Ovary (tissue), 9 donors: ENCODE results near the gene CAMTA1. TPM values are rescaled to one million over a fixed set of nuclear protein-coding genes. Genes with fewer than 3 reads are reported as not detected.

Experiments
- DNase-seq, 5 donors: peaks; one replicate each; pipeline ENCODE4 v3.0.0-alpha.2; 2019 to 2020
- H3K27ac ChIP-seq, 2 donors: fragments of 200-600 bp; one replicate each; pipeline versions ENCODE4 v1.5.1 to v1.8.0; 2019 to 2022
- H3K27me3 ChIP-seq: fragments of 200-600 bp; one replicate; pipeline ENCODE4 v1.8.0; 2022
- H3K36me3 ChIP-seq: fragments of 200-600 bp; sonication (generic); one replicate; pipeline ENCODE4 v1.5.1; 2019
- H3K4me1 ChIP-seq: one replicate; pipeline ENCODE4 v1.8.1; 2013; ENCODE audit warnings: mild to moderate bottlenecking, moderate library complexity; ENCODE audit not compliant: insufficient read depth
- H3K4me3 ChIP-seq: fragments of 200-600 bp; sonication (generic); one replicate; pipeline ENCODE4 v1.5.1; 2017
- H3K9me3 ChIP-seq, 2 donors: fragments of 200-600 bp in 1 of 2; sonication (generic) in 1 of 2; one replicate each; pipeline versions ENCODE4 v1.5.1 to v1.8.1; 2013 to 2019; ENCODE audit warnings: mild to moderate bottlenecking in 1 of 2, moderate library complexity in 1 of 2
- CTCF ChIP-seq, 3 donors: fragments of 450-650 bp in 2 of 3; fragments of 200-600 bp in 1 of 3; IDR thresholded peaks; one replicate each; pipeline versions ENCODE4 v1.5.1 to v1.8.0; 2016 to 2022; ENCODE audit warnings: antibody characterized with exemption in 3 of 3, mild to moderate bottlenecking in 1 of 3
- EP300 ChIP-seq: sonication (generic); formaldehyde crosslinking; IDR thresholded peaks from one replicate; pipeline ENCODE4 v1.6.1; 2017; ENCODE audit warnings: antibody characterized with exemption
- POLR2A ChIP-seq: fragments of 450-650 bp; IDR thresholded peaks from one replicate; pipeline ENCODE4 v1.6.1; 2017; ENCODE audit warnings: antibody characterized with exemption, mild to moderate bottlenecking, moderate library complexity
- WGBS, 3 donors: extraction: QIAGEN DNeasy Blood & Tissue Kit in 1 of 3; methylation state at CpG; one replicate each; pipeline versions ENCODE4 v1.1.5 to v1.1.7; 2013 to 2017; 5-methylcytosine and 5-hydroxymethylcytosine counted together
- intact Hi-C, 4 donors: fragments of 100-400 bp; cut with DNase I; formaldehyde crosslinking; loops; one replicate each; pipeline versions ENCODE4 v1.11.0 to v1.15.1; 2022 to 2023
- polyA plus RNA-seq, 2 donors: library from polyadenylated mRNA; stranded (reverse); fragments of 200-250 nt in 1 of 2; fragments of 350-450 nt in 1 of 2; fragmentation: Illumina TruSeq in 1 of 2; extraction: RNeasy Lipid Tissue Mini Kit (QIAGEN cat#74804) in 1 of 2; gene quantifications; one replicate each; pipeline ENCODE4 v1.2.3, GENCODE V29; 2013 to 2014
- total RNA-seq, 7 donors: library from RNA; depleted of rRNA in 2 of 7; stranded (reverse); fragments of >200 nt in 2 of 7; fragmentation: NEBNext Ultra II Directional in 3 of 7; extraction: Animal tissue kit (Norgen Biotek cat#: 25700) in 3 of 7; gene quantifications; one replicate each; pipeline versions ENCODE4 v1.1.0 to v1.2.4, GENCODE V29; 2016 to 2023
- donor health status: DM: no; HTN: no; CAD: no; lungs with moderate emphysema.
- donor health status: DM: no; HTN: no; CAD: no.
- donor health status: Bipolar disorder and iron deficiency.
- donor health status: DM: yes; HTN: yes; CAD: no.
- donor health status: DM: no; HTN: no; CAD: no.
- donor health status: DM: yes; HTN: yes; CAD: no.

Gene CAMTA1
- total and polyA plus RNA-seq, 9 donors, result 51.1 to 150 (median 67.4) TPM

- H3K9me3 ChIP-seq, result no peaks in the 10 kb centered on the region
- H3K4me3 ChIP-seq, result no peak overlapping the region
- intact Hi-C loops, result no loop called here
- H3K27me3 ChIP-seq, result no peaks in the 10 kb centered on the region
- no peak overlapping the region for H3K27ac ChIP-seq
- WGBS, 3 donors, result 89 to 97% (median 94%) methylated on average over 5 of the region's 5 CpGs
- peaks cover 7% of the 10 kb centered on the region for H3K4me1 ChIP-seq
- TF ChIP-seq CTCF (IDR thresholded peaks at IDR 0.05), result no peak
- no peak for TF ChIP-seq POLR2A
- TF ChIP-seq EP300, result no peak
- no peaks in the 10 kb centered on the region for H3K36me3 ChIP-seq
- no peak for DNase-seq
Measured at GRCh38 chr1:6864166-6864565, 78.9 kb downstream of the CAMTA1 start.

- Histone ChIP-seq H3K27me3 (no peaks in the 10 kb centered on the region), H3K4me1 (no peaks in the 10 kb centered on the region), H3K9me3 (no peaks in the 10 kb centered on the region), H3K27ac (no peak overlapping the region), H3K4me3 (no peak overlapping the region), H3K36me3 (no peaks in the 10 kb centered on the region)
- 86 to 91% (median 88%) methylated on average over 7 of the region's 7 CpGs for WGBS, 3 donors
- no peak for DNase-seq
- TF ChIP-seq EP300 (no peak), CTCF (IDR thresholded peaks at IDR 0.05) (no peak), POLR2A (no peak)
- intact Hi-C loops, result no loop called here
Measured at GRCh38 chr1:6866825-6867224, 81.6 kb downstream of the CAMTA1 start.

GRCh38 chr1:6867321-6867720, 82.1 kb downstream of the CAMTA1 start:
- intact Hi-C loops, result no loop called here
- TF ChIP-seq EP300, result no peak
- no peak for TF ChIP-seq POLR2A
- no peak for TF ChIP-seq CTCF (IDR thresholded peaks at IDR 0.05)
- no peak overlapping the region for H3K27ac ChIP-seq
- H3K27me3 ChIP-seq, result no peaks in the 10 kb centered on the region
- no peaks in the 10 kb centered on the region for H3K9me3 ChIP-seq
- DNase-seq, result no peak
- H3K4me1 ChIP-seq, result no peaks in the 10 kb centered on the region
- H3K36me3 ChIP-seq, result no peaks in the 10 kb centered on the region
- WGBS, 3 donors, result 86 to 98% (median 96%) methylated on average over 5 of the region's 5 CpGs
- H3K4me3 ChIP-seq, result no peak overlapping the region

- peaks cover 1% of the 10 kb centered on the region for H3K4me1 ChIP-seq
- no peaks in the 10 kb centered on the region for H3K9me3 ChIP-seq
- H3K36me3 ChIP-seq, result no peaks in the 10 kb centered on the region
- no peak for DNase-seq
- WGBS, 3 donors, result 81 to 85% (median 83%) methylated on average over 10 of the region's 10 CpGs
- intact Hi-C loops, result no loop called here
- no peak overlapping the region for H3K4me3 ChIP-seq
- H3K27me3 ChIP-seq, result no peaks in the 10 kb centered on the region
- TF ChIP-seq POLR2A (no peak), CTCF (IDR thresholded peaks at IDR 0.05) (no peak), EP300 (no peak)
- no peak overlapping the region for H3K27ac ChIP-seq
Measured at GRCh38 chr1:6867729-6868659, 82.7 kb downstream of the CAMTA1 start.
